Kidney (tissue), 14 donors: Measurements from ENCODE around the gene FRMD1. TPM values are rescaled to one million over a fixed set of nuclear protein-coding genes. Genes with fewer than 3 reads are reported as not detected.
A peak's percentile ranks its signal among the peaks of the same experiment; 100 is the strongest.

ENCODE experiments used
- DNase-seq, 5 donors: peaks; one replicate each; pipeline ENCODE4 v3.0.0-alpha.2; 2013 to 2020
- FAIRE-seq: peaks from 2 replicates; lab custom pipeline; 2012; peaks lifted over from hg19 to GRCh38; lab: Jason Lieb, UNC
- H3K27ac ChIP-seq, 2 donors: one replicate each; pipeline ENCODE4 v1.7.0; 2013; ENCODE audit warnings: low read depth in 2 of 2, low read length in 2 of 2, inconsistent platforms in 1 of 2
- H3K27me3 ChIP-seq: one replicate; pipeline ENCODE4 v1.7.1; 2013; ENCODE audit warnings: low read length, inconsistent platforms; ENCODE audit not compliant: control insufficient read depth, insufficient read depth
- H3K36me3 ChIP-seq, 3 donors: one replicate each; pipeline versions ENCODE4 v1.7.0 to v1.7.1; 2013; ENCODE audit warnings: low read length in 3 of 3, control low read depth in 1 of 3, inconsistent platforms in 1 of 3; ENCODE audit not compliant: insufficient read depth in 3 of 3, control insufficient read depth in 2 of 3
- H3K4me1 ChIP-seq, 3 donors: one replicate each; pipeline versions ENCODE4 v1.7.0 to v1.7.1; 2013; ENCODE audit warnings: low read length in 3 of 3, inconsistent platforms in 1 of 3, low read depth in 1 of 3; ENCODE audit not compliant: control insufficient read depth in 2 of 3, insufficient read depth in 2 of 3
- H3K4me3 ChIP-seq, 3 donors: one replicate each; pipeline versions ENCODE4 v1.7.0 to v1.8.1; 2013; ENCODE audit warnings: low read length in 3 of 3, control low read depth in 1 of 3, inconsistent platforms in 1 of 3
- H3K9ac ChIP-seq, 3 donors: one replicate each; pipeline versions ENCODE4 v1.7.0 to v1.7.1; 2013; ENCODE audit warnings: low read length in 3 of 3, control low read depth in 1 of 3, inconsistent platforms in 1 of 3
- H3K9me3 ChIP-seq, 3 donors: one replicate each; pipeline versions ENCODE4 v1.7.0 to v1.7.1; 2013; ENCODE audit warnings: low read length in 3 of 3, control low read depth in 1 of 3, inconsistent platforms in 1 of 3; ENCODE audit not compliant: control insufficient read depth in 2 of 3, insufficient read depth in 1 of 3
- intact Hi-C: fragments of 100-400 bp; cut with DNase I; formaldehyde crosslinking; loops from one replicate; pipeline ENCODE4 v1.11.1; 2022
- polyA plus RNA-seq: library from polyadenylated mRNA; stranded (reverse); fragments of 350-450 nt; fragmentation: Illumina TruSeq; extraction: RNeasy Lipid Tissue Mini Kit (QIAGEN cat#74804); gene quantifications from one replicate; pipeline ENCODE4 v1.2.3, GENCODE V29; 2014; ENCODE audit warnings: low read depth, low replicate concordance; ENCODE audit not compliant: insufficient read depth
- total RNA-seq: library from RNA; stranded (reverse); fragmentation: NEBNext Ultra II Directional; extraction: Animal tissue kit (Norgen Biotek cat#: 25700); gene quantifications from one replicate; pipeline ENCODE4 v1.2.1, GENCODE V29; 2021
- TF ChIP-seq, protein P1 (sequence below): IDR thresholded peaks from 3 replicates; pipeline ENCODE4 v1.5.1; 2012; ENCODE audit warnings: mild to moderate bottlenecking, moderate library complexity, borderline replicate concordance; ENCODE audit not compliant: insufficient read depth; ENCODE audit errors: extremely low read depth
- donor health status: control.
- donor health status: control.
- donor health status: control.
- donor health status: control.
- donor health status: control.
- donor health status: DM: yes; HTN: yes; CAD: no.
- donor health status: Normal renal cell carcinoma (clear cell type).

Gene FRMD1
- total and polyA plus RNA-seq, 2 donors from 2014 or later: 1.1 to 7.5 TPM

DNA sequence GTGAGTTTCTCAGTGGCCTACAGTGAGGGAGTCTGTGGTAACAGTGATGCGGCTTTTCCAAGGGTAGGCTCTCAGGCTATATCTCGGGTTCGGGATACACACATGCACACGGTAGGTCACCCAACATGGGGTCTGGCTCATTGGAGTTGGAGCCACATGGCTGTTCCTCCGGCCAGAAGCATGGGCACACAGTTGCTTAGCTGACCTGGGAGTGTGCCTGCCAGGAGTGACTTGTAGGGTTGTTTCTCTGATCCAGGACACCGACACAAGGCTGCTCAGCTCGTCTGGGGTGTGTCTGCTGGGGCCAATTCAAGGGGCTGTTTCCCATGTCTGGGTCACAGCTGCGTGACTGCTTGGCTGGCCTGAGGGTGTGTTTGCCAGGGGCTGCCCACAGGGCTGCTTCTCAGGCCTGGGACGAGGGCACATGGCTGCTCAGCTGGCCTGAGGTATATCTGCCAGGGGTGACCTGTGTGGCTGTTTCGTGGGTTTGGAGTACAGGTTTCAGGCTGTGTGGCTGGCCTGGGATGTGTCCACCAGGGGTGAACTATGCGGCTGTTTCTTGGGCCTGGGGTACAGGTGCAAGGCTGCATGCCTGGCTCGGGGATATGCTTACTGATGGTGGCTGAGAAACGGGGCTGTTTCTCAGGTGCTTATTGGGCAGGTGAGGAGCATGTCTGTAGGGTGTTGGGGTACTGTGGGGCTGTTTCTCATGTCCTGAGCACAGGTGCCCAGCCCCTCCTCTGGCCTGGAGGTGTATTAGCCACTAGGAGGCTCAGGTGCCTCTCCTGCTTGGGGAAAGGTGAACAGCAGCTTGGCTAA lies 66.4 kb downstream of the FRMD1 start:
- no peak overlapping the region for H3K9ac ChIP-seq
- intact Hi-C loops: no loop called here
- no peaks in the 10 kb centered on the region for H3K4me1 ChIP-seq
- peaks cover 0 to 18% (median 3%) of the 10 kb centered on the region in 3 donors for H3K9me3 ChIP-seq
- H3K36me3 ChIP-seq: no peaks in the 10 kb centered on the region
- FAIRE-seq (no peak), DNase-seq (peak in 1 of 5 donors; percentile 15)
- H3K4me3 ChIP-seq: no peak overlapping the region
- H3K27me3 ChIP-seq: no peaks in the 10 kb centered on the region
- H3K27ac ChIP-seq: no peak overlapping the region
- TF ChIP-seq, protein P1, sequence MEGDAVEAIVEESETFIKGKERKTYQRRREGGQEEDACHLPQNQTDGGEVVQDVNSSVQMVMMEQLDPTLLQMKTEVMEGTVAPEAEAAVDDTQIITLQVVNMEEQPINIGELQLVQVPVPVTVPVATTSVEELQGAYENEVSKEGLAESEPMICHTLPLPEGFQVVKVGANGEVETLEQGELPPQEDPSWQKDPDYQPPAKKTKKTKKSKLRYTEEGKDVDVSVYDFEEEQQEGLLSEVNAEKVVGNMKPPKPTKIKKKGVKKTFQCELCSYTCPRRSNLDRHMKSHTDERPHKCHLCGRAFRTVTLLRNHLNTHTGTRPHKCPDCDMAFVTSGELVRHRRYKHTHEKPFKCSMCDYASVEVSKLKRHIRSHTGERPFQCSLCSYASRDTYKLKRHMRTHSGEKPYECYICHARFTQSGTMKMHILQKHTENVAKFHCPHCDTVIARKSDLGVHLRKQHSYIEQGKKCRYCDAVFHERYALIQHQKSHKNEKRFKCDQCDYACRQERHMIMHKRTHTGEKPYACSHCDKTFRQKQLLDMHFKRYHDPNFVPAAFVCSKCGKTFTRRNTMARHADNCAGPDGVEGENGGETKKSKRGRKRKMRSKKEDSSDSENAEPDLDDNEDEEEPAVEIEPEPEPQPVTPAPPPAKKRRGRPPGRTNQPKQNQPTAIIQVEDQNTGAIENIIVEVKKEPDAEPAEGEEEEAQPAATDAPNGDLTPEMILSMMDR: no peak

DNA sequence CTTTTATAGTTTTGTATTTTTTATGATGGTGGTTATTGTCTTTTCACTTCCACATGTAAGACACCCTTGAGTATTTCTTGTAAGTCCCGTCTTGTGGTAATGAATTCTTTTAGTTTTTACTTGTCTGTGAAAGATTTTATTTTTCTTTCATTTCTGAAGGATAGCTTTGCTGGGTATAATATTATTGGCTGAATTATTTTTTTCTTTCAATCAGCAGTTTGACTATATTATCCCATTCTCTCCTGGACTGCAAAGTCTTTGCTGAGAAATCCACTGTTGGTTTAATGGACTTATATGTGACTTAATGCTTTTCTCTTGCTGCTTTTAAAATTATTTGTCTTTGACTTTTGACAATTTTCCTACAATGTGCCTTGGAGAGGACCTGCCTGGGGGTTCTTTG lies 67.7 kb downstream of the FRMD1 start:
- Histone ChIP-seq H3K4me1 (no peaks in the 10 kb centered on the region), H3K27ac (no peak overlapping the region), H3K36me3 (no peaks in the 10 kb centered on the region), H3K27me3 (no peaks in the 10 kb centered on the region), H3K9me3 (peaks cover 0 to 18% (median 3%) of the 10 kb centered on the region in 3 donors), H3K4me3 (no peak overlapping the region), H3K9ac (no peak overlapping the region)
- DNase-seq (no peak), FAIRE-seq (no peak)
- intact Hi-C loops: no loop called here
- TF ChIP-seq, protein P1: no peak

DNA sequence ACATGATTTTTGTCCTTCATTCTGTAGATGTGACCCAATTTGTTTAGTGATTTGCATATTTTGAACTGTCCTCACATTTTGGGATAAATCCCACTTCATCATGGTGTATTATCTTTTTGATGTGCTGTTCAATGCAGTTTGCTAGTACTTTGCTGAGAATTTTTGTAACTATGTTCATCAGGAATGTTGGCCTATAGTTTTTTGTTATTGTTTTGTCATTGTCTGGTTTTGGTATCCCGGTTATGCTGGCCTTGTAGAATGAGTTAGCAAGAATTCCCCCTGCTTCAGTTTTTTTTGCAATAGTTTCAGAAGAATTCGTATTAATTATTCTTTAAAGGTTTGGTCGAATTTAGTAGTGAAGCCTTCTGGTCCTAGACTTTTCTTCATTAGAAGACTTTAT lies 69.7 kb downstream of the FRMD1 start:
- no peak overlapping the region for H3K27ac ChIP-seq
- TF ChIP-seq, protein P1: no peak
- DNase-seq: no peak
- H3K4me3 ChIP-seq: no peak overlapping the region
- no peaks in the 10 kb centered on the region for H3K4me1 ChIP-seq
- intact Hi-C loops: no loop called here
- peaks cover 0 to 18% (median 3%) of the 10 kb centered on the region in 3 donors for H3K9me3 ChIP-seq
- no peaks in the 10 kb centered on the region for H3K27me3 ChIP-seq
- no peak overlapping the region for H3K9ac ChIP-seq
- no peak for FAIRE-seq
- H3K36me3 ChIP-seq: no peaks in the 10 kb centered on the region
